ENCODE data around the gene UBAC2.

- TF ChIP-seq, protein P1, sequence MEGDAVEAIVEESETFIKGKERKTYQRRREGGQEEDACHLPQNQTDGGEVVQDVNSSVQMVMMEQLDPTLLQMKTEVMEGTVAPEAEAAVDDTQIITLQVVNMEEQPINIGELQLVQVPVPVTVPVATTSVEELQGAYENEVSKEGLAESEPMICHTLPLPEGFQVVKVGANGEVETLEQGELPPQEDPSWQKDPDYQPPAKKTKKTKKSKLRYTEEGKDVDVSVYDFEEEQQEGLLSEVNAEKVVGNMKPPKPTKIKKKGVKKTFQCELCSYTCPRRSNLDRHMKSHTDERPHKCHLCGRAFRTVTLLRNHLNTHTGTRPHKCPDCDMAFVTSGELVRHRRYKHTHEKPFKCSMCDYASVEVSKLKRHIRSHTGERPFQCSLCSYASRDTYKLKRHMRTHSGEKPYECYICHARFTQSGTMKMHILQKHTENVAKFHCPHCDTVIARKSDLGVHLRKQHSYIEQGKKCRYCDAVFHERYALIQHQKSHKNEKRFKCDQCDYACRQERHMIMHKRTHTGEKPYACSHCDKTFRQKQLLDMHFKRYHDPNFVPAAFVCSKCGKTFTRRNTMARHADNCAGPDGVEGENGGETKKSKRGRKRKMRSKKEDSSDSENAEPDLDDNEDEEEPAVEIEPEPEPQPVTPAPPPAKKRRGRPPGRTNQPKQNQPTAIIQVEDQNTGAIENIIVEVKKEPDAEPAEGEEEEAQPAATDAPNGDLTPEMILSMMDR (IDR thresholded peaks at IDR 0.05), result no peak
- no peak for TF ChIP-seq ZFX (IDR thresholded peaks at IDR 0.05; ENCODE audit: borderline replicate concordance)
Measured at GRCh38 chr13:99275093-99275469, 74.4 kb downstream of the UBAC2 start.
